ENCODE measurements around the gene ANKRD17.

Gene ANKRD17

GRCh38 chr4:73053974-73054480 is 204.6 kb downstream of the ANKRD17 start:
- no peak for DNase-seq (ENCODE audit: low spot score)

- no peak for DNase-seq (ENCODE audit: low spot score)
Measured at GRCh38 chr4:73053076-73053475, 205.5 kb downstream of the ANKRD17 start.

- no peak for DNase-seq (ENCODE audit: low spot score)
Measured at GRCh38 chr4:73051625-73052024, 207.0 kb downstream of the ANKRD17 start.

GRCh38 chr4:73045879-73046278 is 212.7 kb downstream of the ANKRD17 start:
- no peak for DNase-seq (ENCODE audit: low spot score)

GRCh38 chr4:73037057-73037456 is 221.5 kb downstream of the ANKRD17 start:
- no peak for DNase-seq (ENCODE audit: low spot score)

GRCh38 chr4:73036123-73036522 is 222.5 kb downstream of the ANKRD17 start:
- no peak for DNase-seq (ENCODE audit: low spot score)

GRCh38 chr4:73034896-73035295 is 223.7 kb downstream of the ANKRD17 start:
- DNase-seq (ENCODE audit: low spot score), result no peak

- no peak for DNase-seq (ENCODE audit: low spot score)
Measured at GRCh38 chr4:73028621-73029020, 230.0 kb downstream of the ANKRD17 start.

Measured in LoVo (cell line).